Measurements from ENCODE around the gene WLS.

GRCh38 chr1:68121536-68121935, 110.8 kb downstream of the WLS start:
- TF ChIP-seq TARDBP (IDR thresholded peaks at IDR 0.05) (no peak), ZNF384 (IDR thresholded peaks at IDR 0.05) (no peak), LEF1 (IDR thresholded peaks at IDR 0.05; ENCODE audit: borderline replicate concordance) (no peak), ELF4 (IDR thresholded peaks at IDR 0.05) (no peak), SP1 (IDR thresholded peaks at IDR 0.05) (no peak), BHLHE40 (IDR thresholded peaks at IDR 0.05; ENCODE audit: borderline replicate concordance) (no peak), CTBP1 (IDR thresholded peaks at IDR 0.05; ENCODE audit: borderline replicate concordance) (no peak), FOXM1 (IDR thresholded peaks at IDR 0.05; ENCODE audit: borderline replicate concordance) (no peak), SUZ12 (IDR thresholded peaks at IDR 0.05) (no peak)

Measured in HEK293T (cell line).